Left lung (tissue), 10 donors: ENCODE data around the gene IL22. TPM values are rescaled to one million over a fixed set of nuclear protein-coding genes. Genes with fewer than 3 reads are reported as not detected.

Experiments used
- ATAC-seq: fragments of 200-7000 bp; cut with Tn5 transposase; one replicate; pipeline ENCODE4 v1.9.1; 2020; ENCODE audit warnings: moderate library complexity
- DNase-seq, 4 donors: peaks; one replicate each; pipeline ENCODE4 v3.0.0-alpha.2; 2013 to 2020
- H3K27ac ChIP-seq, 2 donors: fragments of 200-600 bp; sonication (generic) in 1 of 2; one replicate each; pipeline versions ENCODE4 v1.5.0 to v1.8.0; 2020 to 2021
- H3K27me3 ChIP-seq, 2 donors: fragments of 200-600 bp; sonication (generic) in 1 of 2; one replicate each; pipeline versions ENCODE4 v1.5.0 to v1.8.0; 2020 to 2021
- H3K36me3 ChIP-seq, 2 donors: fragments of 200-600 bp; sonication (generic) in 1 of 2; one replicate each; pipeline versions ENCODE4 v1.5.0 to v1.8.0; 2020 to 2021
- H3K4me1 ChIP-seq, 2 donors: fragments of 200-600 bp; one replicate each; pipeline ENCODE4 v1.8.0; 2021
- H3K4me3 ChIP-seq, 2 donors: fragments of 200-600 bp; sonication (generic) in 1 of 2; one replicate each; pipeline versions ENCODE4 v1.5.0 to v1.8.0; 2020 to 2021; ENCODE audit warnings: mild to moderate bottlenecking in 1 of 2
- H3K9me3 ChIP-seq, 2 donors: fragments of 200-600 bp; sonication (generic) in 1 of 2; one replicate each; pipeline versions ENCODE4 v1.5.0 to v1.8.0; 2020 to 2021
- CTCF ChIP-seq, 2 donors: fragments of 200-600 bp; sonication (generic) in 1 of 2; IDR thresholded peaks; one replicate each; pipeline versions ENCODE4 v1.5.0 to v1.8.0; 2021; ENCODE audit warnings: antibody characterized with exemption in 2 of 2
- intact Hi-C, 2 donors: fragments of 100-400 bp; cut with DNase I; formaldehyde crosslinking; loops; one replicate each; pipeline versions ENCODE4 v1.11.2 to v1.14.2; 2022
- polyA plus RNA-seq, 6 donors: library from polyadenylated mRNA; unstranded; fragments of 120-200 nt; gene quantifications; one replicate each; pipeline ENCODE4 v1.2.1, GENCODE V29; 2013; ENCODE audit not compliant: insufficient read length in 6 of 6
- total RNA-seq, 2 donors: library from RNA; stranded (reverse); fragmentation: NEBNext Ultra II Directional; extraction: Animal tissue kit (Norgen Biotek cat#: 25700); gene quantifications; one replicate each; pipeline ENCODE4 v1.2.1, GENCODE V29; 2021
- donor health status: DM: no; HTN: yes; CAD: no.
- donor health status: DM: no; HTN: no; CAD: no.

Gene IL22
- total and polyA plus RNA-seq, 8 donors, result not detected

- Histone ChIP-seq H3K27me3 (no peaks in the 10 kb centered on the region), H3K4me3 (no peak overlapping the region), H3K36me3 (no peaks in the 10 kb centered on the region), H3K4me1 (peaks cover 0 to 9% of the 10 kb centered on the region in 2 donors), H3K9me3 (no peaks in the 10 kb centered on the region), H3K27ac (no peak overlapping the region)
- ATAC-seq (no peak), DNase-seq (no peak)
- TF ChIP-seq CTCF (IDR thresholded peaks at IDR 0.05), result no peak
- intact Hi-C loops, result no loop called here
Measured at GRCh38 chr12:68271346-68271745, 17.9 kb upstream of the IL22 start.

GRCh38 chr12:68270358-68270757 lies 17.0 kb upstream of the IL22 start:
- Histone ChIP-seq H3K27ac (peak overlapping the region in 1 of 2 donors; percentile 13), H3K36me3 (no peaks in the 10 kb centered on the region), H3K4me1 (peaks cover 0 to 9% of the 10 kb centered on the region in 2 donors), H3K27me3 (no peaks in the 10 kb centered on the region), H3K9me3 (no peaks in the 10 kb centered on the region), H3K4me3 (no peak overlapping the region)
- intact Hi-C loops, result no loop called here
- DNase-seq, result no peak
- ATAC-seq, result no peak
- TF ChIP-seq CTCF (IDR thresholded peaks at IDR 0.05), result no peak

- DNase-seq (no peak), ATAC-seq (no peak)
- Histone ChIP-seq H3K4me3 (no peak overlapping the region), H3K4me1 (peaks cover 0 to 9% of the 10 kb centered on the region in 2 donors), H3K27me3 (no peaks in the 10 kb centered on the region), H3K36me3 (no peaks in the 10 kb centered on the region), H3K27ac (peak overlapping the region in 1 of 2 donors; percentile 13), H3K9me3 (no peaks in the 10 kb centered on the region)
- intact Hi-C loops, result no loop called here
- TF ChIP-seq CTCF (IDR thresholded peaks at IDR 0.05), result no peak
Measured at GRCh38 chr12:68269779-68270178, 16.4 kb upstream of the IL22 start.

- no peaks in the 10 kb centered on the region for H3K27me3 ChIP-seq
- H3K4me1 ChIP-seq, result peaks cover 0 to 9% of the 10 kb centered on the region in 2 donors
- no peak for ATAC-seq
- no peak for DNase-seq
- intact Hi-C loops, result no loop called here
- peak overlapping the region in 1 of 2 donors; percentile 21 for H3K27ac ChIP-seq
- H3K36me3 ChIP-seq, result no peaks in the 10 kb centered on the region
- no peaks in the 10 kb centered on the region for H3K9me3 ChIP-seq
- no peak overlapping the region for H3K4me3 ChIP-seq
- TF ChIP-seq CTCF (IDR thresholded peaks at IDR 0.05), result no peak
Measured at GRCh38 chr12:68268967-68269366, 15.6 kb upstream of the IL22 start.

GRCh38 chr12:68267892-68268396 lies 14.5 kb upstream of the IL22 start:
- Histone ChIP-seq H3K36me3 (no peaks in the 10 kb centered on the region), H3K9me3 (no peaks in the 10 kb centered on the region), H3K4me3 (no peak overlapping the region), H3K4me1 (peaks cover 0 to 9% of the 10 kb centered on the region in 2 donors), H3K27me3 (no peaks in the 10 kb centered on the region), H3K27ac (peak overlapping the region in 1 of 2 donors; percentile 21)
- ATAC-seq, result no peak
- intact Hi-C loops, result no loop called here
- TF ChIP-seq CTCF (IDR thresholded peaks at IDR 0.05), result no peak
- no peak for DNase-seq
